GM21717 (cell line): Measurements from ENCODE around the gene DESI2.

Experiments
- ATAC-seq: cut with Tn5 transposase; IDR thresholded peaks from one replicate; pipeline ENCODE4 v1.9.1; 2021; ENCODE audit warnings: mild to moderate bottlenecking, moderate library complexity; ENCODE audit not compliant: unreplicated experiment

Gene DESI2

GRCh38 chr1:244751271-244751895 is 98.5 kb downstream of the DESI2 start:
- no peak for ATAC-seq

DNA sequence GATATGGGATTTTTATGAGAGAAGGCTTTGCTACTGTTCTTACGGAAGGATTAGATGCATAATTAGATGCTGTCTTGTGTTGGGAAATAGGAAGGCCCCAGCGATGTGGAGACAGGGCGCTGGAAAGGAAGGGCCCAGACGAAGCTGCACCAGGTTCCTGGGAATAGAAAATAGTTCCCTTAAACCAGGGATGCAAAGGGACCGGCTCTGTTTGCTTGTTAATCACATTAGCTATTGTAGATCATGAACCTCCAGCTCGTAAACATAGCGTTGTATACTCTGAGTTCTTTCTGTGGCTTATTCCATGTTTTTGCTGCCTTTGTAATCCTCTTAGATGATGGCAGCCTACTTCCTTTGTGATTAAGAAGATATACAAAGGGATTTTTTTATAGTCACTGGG is 102.7 kb downstream of the DESI2 start:
- no peak for ATAC-seq

DNA sequence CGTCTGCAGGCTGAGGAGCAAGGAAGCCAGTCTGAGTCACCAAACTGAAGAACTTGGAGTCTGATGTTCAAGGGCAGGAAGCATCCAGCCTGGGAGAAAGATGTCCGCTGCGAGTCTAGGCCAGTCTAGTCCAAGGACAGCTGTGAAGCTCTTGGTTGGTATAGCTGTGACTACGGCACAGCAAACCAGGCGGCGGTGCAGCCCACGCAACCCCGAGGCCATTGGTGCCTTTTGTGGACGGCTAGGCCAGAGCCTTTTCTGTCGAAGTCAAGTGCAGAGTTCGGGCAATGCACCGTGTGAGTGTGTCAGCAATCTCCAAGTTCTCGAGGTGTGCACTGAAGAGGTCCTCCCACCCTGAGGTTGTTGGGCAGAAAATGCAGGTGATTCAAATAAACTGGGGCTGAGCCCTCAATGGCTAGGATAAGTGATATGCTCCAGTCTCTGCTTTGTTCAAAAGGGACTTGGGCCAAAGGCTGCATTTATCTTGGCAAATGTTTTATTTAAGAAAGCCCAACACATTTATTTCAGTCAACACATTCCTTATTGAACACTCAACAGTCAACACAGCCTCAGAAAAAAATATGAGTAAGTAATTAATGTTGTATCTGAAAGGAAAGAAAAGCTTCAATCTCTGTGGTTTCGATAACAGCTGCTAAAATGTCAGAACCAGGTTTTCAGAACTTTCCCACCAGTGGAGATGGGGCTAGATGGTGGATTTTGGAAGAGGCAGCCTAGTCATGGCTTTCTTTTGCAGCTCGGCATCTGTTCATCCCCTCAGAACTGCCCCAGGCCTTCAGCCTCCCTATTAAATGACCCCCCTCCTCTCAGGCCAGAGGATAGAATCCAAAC is 104.4 kb downstream of the DESI2 start:
- no peak for ATAC-seq
